ENCODE results near the gene BMP8A. TPM values are rescaled to one million over a fixed set of nuclear protein-coding genes. Genes with fewer than 3 reads are reported as not detected.
"Not testable (repeated sequence)": the region's sequence is repeated elsewhere in the genome, so short reads cannot be mapped to it uniquely, and the experiment has no call there.

BMP8A gene
- total RNA-seq, 2 experiments from 2014 or later = not detected

GRCh38 chr1:39498821-39499220 is 7.4 kb downstream of the BMP8A start:
- H3K27me3 Mint-ChIP-seq; intact Hi-C loops (cut with micrococcal nuclease); H3K4me3 Mint-ChIP-seq; H3K36me3 Mint-ChIP-seq; POLR2A ChIA-PET; CTCF ChIA-PET; H3K27ac Mint-ChIP-seq; DNase-seq; H3K4me1 Mint-ChIP-seq (ENCODE audit: low read depth); H3K9me3 Mint-ChIP-seq: not testable (repeated sequence)

GRCh38 chr1:39499668-39500067 is 8.2 kb downstream of the BMP8A start:
- Mint-ChIP-seq H3K27ac (no peak overlapping the region), H3K27me3 (no peaks in the 10 kb centered on the region), H3K36me3 (no peaks in the 10 kb centered on the region), H3K4me3 (no peak overlapping the region), H3K4me1 (ENCODE audit: low read depth) (no peaks in the 10 kb centered on the region), H3K9me3 (no peaks in the 10 kb centered on the region)
- ChIA-PET POLR2A (no interaction called here), CTCF (no interaction called here)
- intact Hi-C loops (cut with micrococcal nuclease) = no loop called here
- no peak for DNase-seq

- H3K36me3 Mint-ChIP-seq = no peaks in the 10 kb centered on the region
- H3K27me3 Mint-ChIP-seq = no peaks in the 10 kb centered on the region
- CTCF ChIA-PET = no interaction called here
- POLR2A ChIA-PET = no interaction called here
- no peak for DNase-seq
- no peaks in the 10 kb centered on the region for H3K9me3 Mint-ChIP-seq
- H3K4me3 Mint-ChIP-seq = no peak overlapping the region
- intact Hi-C loops (cut with micrococcal nuclease) = no loop called here
- H3K4me1 Mint-ChIP-seq (ENCODE audit: low read depth) = no peaks in the 10 kb centered on the region
- H3K27ac Mint-ChIP-seq = no peak overlapping the region
These were observed 9.5 kb downstream of the BMP8A start for GRCh38 chr1:39500862-39501389.

GRCh38 chr1:39501666-39502065 is 10.2 kb downstream of the BMP8A start:
- H3K27ac Mint-ChIP-seq = no peak overlapping the region
- POLR2A ChIA-PET = interaction anchor here (0.6 kb wide), 1 partner anchor 394 kb away, joined by 5 read pairs; no protein-coding TSS in a partner anchor
- no peak for DNase-seq
- H3K36me3 Mint-ChIP-seq = no peaks in the 10 kb centered on the region
- no peaks in the 10 kb centered on the region for H3K9me3 Mint-ChIP-seq
- intact Hi-C loops (cut with micrococcal nuclease) = no loop called here
- CTCF ChIA-PET = no interaction called here
- H3K4me1 Mint-ChIP-seq (ENCODE audit: low read depth) = no peaks in the 10 kb centered on the region
- H3K4me3 Mint-ChIP-seq = no peak overlapping the region
- H3K27me3 Mint-ChIP-seq = no peaks in the 10 kb centered on the region

GRCh38 chr1:39504436-39504835 is 13.0 kb downstream of the BMP8A start:
- H3K27me3 Mint-ChIP-seq; intact Hi-C loops (cut with micrococcal nuclease); CTCF ChIA-PET; H3K9me3 Mint-ChIP-seq; POLR2A ChIA-PET; H3K4me3 Mint-ChIP-seq; H3K4me1 Mint-ChIP-seq (ENCODE audit: low read depth); DNase-seq; H3K27ac Mint-ChIP-seq; H3K36me3 Mint-ChIP-seq: not testable (repeated sequence)

GRCh38 chr1:39505289-39505688 is 13.9 kb downstream of the BMP8A start:
- H3K36me3 Mint-ChIP-seq = no peaks in the 10 kb centered on the region
- no peak overlapping the region for H3K4me3 Mint-ChIP-seq
- POLR2A ChIA-PET = no interaction called here
- no peak overlapping the region for H3K27ac Mint-ChIP-seq
- DNase-seq = no peak
- intact Hi-C loops (cut with micrococcal nuclease) = no loop called here
- H3K9me3 Mint-ChIP-seq = no peaks in the 10 kb centered on the region
- CTCF ChIA-PET = no interaction called here
- no peaks in the 10 kb centered on the region for H3K27me3 Mint-ChIP-seq
- H3K4me1 Mint-ChIP-seq (ENCODE audit: low read depth) = peaks cover 9% of the 10 kb centered on the region

GRCh38 chr1:39507230-39507928 is 15.9 kb downstream of the BMP8A start:
- ChIA-PET POLR2A (no interaction called here), CTCF (no interaction called here)
- no peaks in the 10 kb centered on the region for H3K36me3 Mint-ChIP-seq
- intact Hi-C loops (cut with micrococcal nuclease) = no loop called here
- no peaks in the 10 kb centered on the region for H3K27me3 Mint-ChIP-seq
- DNase-seq = no peak
- H3K4me3 Mint-ChIP-seq = no peak overlapping the region
- H3K9me3 Mint-ChIP-seq = no peaks in the 10 kb centered on the region
- peaks cover 9% of the 10 kb centered on the region for H3K4me1 Mint-ChIP-seq (ENCODE audit: low read depth)
- no peak overlapping the region for H3K27ac Mint-ChIP-seq

GRCh38 chr1:39508266-39508665 is 16.8 kb downstream of the BMP8A start:
- intact Hi-C loops (cut with micrococcal nuclease) = no loop called here
- H3K4me1 Mint-ChIP-seq (ENCODE audit: low read depth) = peaks cover 9% of the 10 kb centered on the region
- H3K27me3 Mint-ChIP-seq = no peaks in the 10 kb centered on the region
- H3K9me3 Mint-ChIP-seq = no peaks in the 10 kb centered on the region
- no peak overlapping the region for H3K27ac Mint-ChIP-seq
- ChIA-PET POLR2A (no interaction called here), CTCF (no interaction called here)
- no peak for DNase-seq
- no peak overlapping the region for H3K4me3 Mint-ChIP-seq
- no peaks in the 10 kb centered on the region for H3K36me3 Mint-ChIP-seq

GRCh38 chr1:39508857-39509305 is 17.4 kb downstream of the BMP8A start:
- CTCF ChIA-PET = no interaction called here
- no peaks in the 10 kb centered on the region for H3K27me3 Mint-ChIP-seq
- no peak for DNase-seq

GRCh38 chr1:39509360-39510009 is 18.0 kb downstream of the BMP8A start:
- no peaks in the 10 kb centered on the region for H3K36me3 Mint-ChIP-seq
- CTCF ChIA-PET = no interaction called here
- H3K4me3 Mint-ChIP-seq = peak overlapping the region; percentile 20
- peaks cover 9% of the 10 kb centered on the region for H3K4me1 Mint-ChIP-seq (ENCODE audit: low read depth)
- H3K9me3 Mint-ChIP-seq = no peaks in the 10 kb centered on the region
- POLR2A ChIA-PET = no interaction called here
- DNase-seq = peak; percentile 46
- intact Hi-C loops (cut with micrococcal nuclease) = no loop called here
- no peaks in the 10 kb centered on the region for H3K27me3 Mint-ChIP-seq
- H3K27ac Mint-ChIP-seq = no peak overlapping the region

More at GRCh38 chr1:39508857-39509305, 17.4 kb downstream of the BMP8A start:
- Mint-ChIP-seq H3K36me3 (no peaks in the 10 kb centered on the region), H3K4me3 (no peak overlapping the region), H3K27ac (no peak overlapping the region), H3K4me1 (ENCODE audit: low read depth) (peaks cover 9% of the 10 kb centered on the region), H3K9me3 (no peaks in the 10 kb centered on the region)
- intact Hi-C loops (cut with micrococcal nuclease) = no loop called here
- POLR2A ChIA-PET = no interaction called here

GRCh38 chr1:39510570-39511186 is 19.2 kb downstream of the BMP8A start:
- DNase-seq; H3K27ac Mint-ChIP-seq; H3K36me3 Mint-ChIP-seq; H3K9me3 Mint-ChIP-seq; H3K4me3 Mint-ChIP-seq; intact Hi-C loops (cut with micrococcal nuclease); POLR2A ChIA-PET; H3K27me3 Mint-ChIP-seq; CTCF ChIA-PET: not testable (repeated sequence)
- peaks cover 11% of the 10 kb centered on the region for H3K4me1 Mint-ChIP-seq (ENCODE audit: low read depth)

- POLR2A ChIA-PET; CTCF ChIA-PET; H3K27ac Mint-ChIP-seq; intact Hi-C loops (cut with micrococcal nuclease); H3K27me3 Mint-ChIP-seq; H3K4me3 Mint-ChIP-seq; H3K36me3 Mint-ChIP-seq; H3K9me3 Mint-ChIP-seq; DNase-seq: not testable (repeated sequence)
- peaks cover 11% of the 10 kb centered on the region for H3K4me1 Mint-ChIP-seq (ENCODE audit: low read depth)
These were observed 20.0 kb downstream of the BMP8A start for GRCh38 chr1:39511477-39511876.

All from activated CD4-positive, alpha-beta memory T cell treated with anti-CD3 and anti-CD28 coated beads for 36 hours (primary cell).